ENCODE data around the gene LRRTM4. TPM values are rescaled to one million over a fixed set of nuclear protein-coding genes. Genes with fewer than 3 reads are reported as not detected.

Gene LRRTM4
- polyA plus RNA-seq, 1 donor: 0.89 TPM

GRCh38 chr2:77469106-77469505 lies 53.1 kb downstream of the LRRTM4 start:
- no peak for DNase-seq

GRCh38 chr2:77459840-77460239 lies 62.3 kb downstream of the LRRTM4 start:
- DNase-seq: no peak

GRCh38 chr2:77458216-77458615 lies 64.0 kb downstream of the LRRTM4 start:
- DNase-seq: peak; percentile 8

DNA sequence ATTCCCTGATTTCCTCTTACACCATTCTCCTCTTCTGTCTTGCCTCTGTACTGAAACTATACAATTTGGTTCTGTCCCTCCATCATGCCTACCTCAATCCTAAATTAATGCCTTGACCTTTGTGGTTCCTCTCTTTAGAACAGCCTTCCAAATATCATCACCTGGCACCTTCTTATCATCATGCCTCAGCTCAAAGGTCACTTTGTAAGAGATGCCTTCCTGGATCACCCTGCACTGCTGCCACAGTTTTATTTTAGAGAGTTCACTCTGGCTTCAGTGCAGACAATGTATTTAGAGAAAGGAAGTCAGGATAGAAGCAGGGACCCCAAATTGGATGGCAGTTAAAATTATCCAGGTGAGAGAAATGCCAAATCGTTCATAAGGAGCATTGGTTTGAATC lies 64.5 kb downstream of the LRRTM4 start:
- no peak for DNase-seq

DNA sequence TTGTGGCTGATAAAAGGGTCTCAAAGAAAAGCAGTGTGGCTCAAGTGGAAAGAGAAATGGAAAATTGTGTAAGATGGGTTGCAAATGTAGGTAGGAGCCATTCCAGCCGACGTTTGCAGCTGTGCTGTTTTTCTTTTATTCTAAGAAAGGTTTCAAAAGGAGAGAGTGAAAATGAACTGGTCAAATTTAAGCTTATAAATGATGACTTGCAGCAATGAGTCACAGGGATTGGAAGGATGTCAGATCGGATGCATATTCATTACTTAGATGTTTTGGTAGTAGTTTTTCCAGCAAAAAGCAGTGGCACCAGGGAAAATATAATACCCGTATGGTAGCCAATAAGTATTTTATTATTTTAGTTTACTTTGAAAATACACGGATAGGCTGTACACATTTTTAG lies 79.1 kb downstream of the LRRTM4 start:
- no peak for DNase-seq

GRCh38 chr2:77434880-77435279 lies 87.3 kb downstream of the LRRTM4 start:
- no peak for DNase-seq

GRCh38 chr2:77428946-77429345 lies 93.2 kb downstream of the LRRTM4 start:
- no peak for DNase-seq

DNA sequence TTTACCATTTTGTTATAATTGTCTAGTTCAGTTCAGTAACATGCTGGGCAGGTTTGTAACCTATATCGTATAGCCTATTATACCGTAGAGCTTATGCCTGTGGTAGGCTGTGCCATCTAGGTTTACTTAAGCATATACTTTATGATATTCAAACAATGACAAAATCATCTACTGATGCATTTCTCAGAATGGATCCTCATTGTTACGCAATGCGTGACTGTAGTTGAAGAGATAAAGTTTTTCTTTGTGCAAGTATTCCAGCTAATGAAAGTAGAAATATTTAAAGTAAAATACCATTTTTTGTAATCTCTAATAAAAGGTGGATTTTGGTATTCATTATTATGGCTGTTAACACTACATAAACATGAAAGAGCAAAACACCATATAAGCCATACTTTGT lies 100.2 kb downstream of the LRRTM4 start:
- no peak for DNase-seq

- no peak for DNase-seq
Measured at GRCh38 chr2:77418537-77418936, 103.6 kb downstream of the LRRTM4 start.

- no peak for DNase-seq
Measured at GRCh38 chr2:77404189-77404588, 118.0 kb downstream of the LRRTM4 start.

GRCh38 chr2:77398970-77399600 lies 123.1 kb downstream of the LRRTM4 start:
- no peak for DNase-seq

DNA sequence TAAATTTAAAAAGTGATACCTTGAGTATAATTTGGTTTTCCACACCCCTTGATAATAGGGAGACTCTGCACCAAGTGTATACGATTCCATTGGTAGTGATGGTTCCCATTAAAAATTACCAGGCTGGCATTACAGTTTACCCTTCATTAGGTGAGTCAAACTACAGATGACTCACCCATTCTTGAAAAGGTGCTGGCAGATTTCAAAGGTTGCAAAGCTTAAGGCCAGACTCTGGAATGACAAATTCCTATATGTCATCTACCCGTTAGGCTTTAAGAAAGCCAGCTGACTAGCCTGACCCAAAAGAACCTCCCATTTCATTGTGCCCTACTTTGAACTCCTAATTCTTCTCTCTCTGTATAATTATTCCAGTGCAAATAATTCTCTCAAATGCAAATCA lies 124.4 kb downstream of the LRRTM4 start:
- no peak for DNase-seq

DNA sequence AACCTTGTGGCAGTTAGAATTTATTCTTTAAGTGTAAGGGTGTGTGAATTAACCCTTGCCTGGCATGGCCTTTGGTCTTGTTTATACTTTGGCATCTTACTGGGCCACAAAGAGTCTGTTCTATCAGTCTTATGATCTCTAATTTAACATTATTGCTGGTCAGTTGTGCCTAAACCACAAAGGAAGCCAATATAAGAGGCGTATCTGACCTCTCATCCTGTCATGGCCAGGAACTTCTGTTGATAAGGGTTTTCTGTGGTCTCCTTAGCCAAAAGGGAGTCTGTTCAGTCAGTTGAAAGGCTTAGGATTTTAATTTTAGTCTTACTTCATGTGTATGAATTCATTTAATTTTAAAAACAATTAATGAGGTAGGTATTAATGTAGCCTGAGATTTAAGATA lies 127.2 kb downstream of the LRRTM4 start:
- no peak for DNase-seq

DNA sequence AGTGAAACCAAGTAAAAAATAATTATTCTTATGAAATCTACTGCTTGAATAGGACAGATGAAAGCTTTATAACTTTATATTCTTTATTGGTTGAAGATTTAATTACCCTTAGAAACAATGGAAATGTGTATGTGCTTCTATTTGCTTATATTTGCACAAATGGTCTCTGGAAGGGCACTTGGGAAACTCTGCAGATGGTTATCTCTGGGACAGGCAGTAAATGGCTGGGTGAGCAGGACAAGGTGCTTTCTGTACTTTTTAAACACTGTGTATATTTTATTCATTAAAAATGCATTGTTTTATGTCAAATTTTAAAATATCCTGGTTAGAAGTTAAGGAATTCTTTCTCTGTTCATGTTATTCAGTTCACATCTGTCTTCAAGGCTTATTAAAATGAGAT lies 131.1 kb downstream of the LRRTM4 start:
- no peak for DNase-seq

DNA sequence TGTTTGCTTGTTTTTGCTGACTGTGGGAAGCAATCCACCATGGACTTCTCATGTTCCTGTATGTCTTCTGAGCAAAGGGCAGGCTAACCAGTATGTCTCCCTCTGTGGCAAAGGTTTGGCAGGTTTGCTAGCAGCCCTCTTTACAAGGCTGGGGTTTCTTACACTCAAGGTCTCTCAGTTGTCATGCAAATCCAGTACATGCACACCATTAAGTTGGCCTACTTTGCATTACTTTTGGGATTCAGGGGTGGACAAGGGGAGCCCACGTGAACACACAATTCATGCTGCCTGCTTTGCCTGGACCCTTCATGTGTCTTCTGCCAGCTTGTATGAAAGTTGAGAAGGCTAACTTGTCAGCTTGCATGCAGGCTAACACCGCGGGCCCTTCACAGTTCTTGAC lies 134.9 kb downstream of the LRRTM4 start:
- DNase-seq: no peak

- no peak for DNase-seq
Measured at GRCh38 chr2:77372636-77373035, 149.5 kb downstream of the LRRTM4 start.

DNA sequence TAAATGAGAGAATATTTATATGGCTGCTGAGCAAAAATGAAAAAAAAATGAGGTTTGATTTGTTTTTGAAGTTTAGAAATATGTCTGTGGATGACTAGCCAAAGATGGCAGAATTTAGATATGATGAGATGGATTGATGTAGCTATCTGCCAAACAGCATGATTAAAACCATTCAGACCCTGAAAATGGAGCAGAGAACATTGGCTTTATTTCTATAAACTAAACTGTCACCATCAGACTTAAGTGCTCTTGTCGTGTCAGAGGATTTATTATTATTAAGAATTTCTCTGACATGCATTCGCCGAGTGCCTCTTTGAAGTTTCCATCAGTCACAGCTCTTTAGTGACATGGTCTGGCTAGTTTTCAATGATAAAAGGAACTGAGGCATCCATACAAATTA lies 151.7 kb downstream of the LRRTM4 start:
- DNase-seq: no peak

GRCh38 chr2:77363277-77363676 lies 158.9 kb downstream of the LRRTM4 start:
- no peak for DNase-seq

DNA sequence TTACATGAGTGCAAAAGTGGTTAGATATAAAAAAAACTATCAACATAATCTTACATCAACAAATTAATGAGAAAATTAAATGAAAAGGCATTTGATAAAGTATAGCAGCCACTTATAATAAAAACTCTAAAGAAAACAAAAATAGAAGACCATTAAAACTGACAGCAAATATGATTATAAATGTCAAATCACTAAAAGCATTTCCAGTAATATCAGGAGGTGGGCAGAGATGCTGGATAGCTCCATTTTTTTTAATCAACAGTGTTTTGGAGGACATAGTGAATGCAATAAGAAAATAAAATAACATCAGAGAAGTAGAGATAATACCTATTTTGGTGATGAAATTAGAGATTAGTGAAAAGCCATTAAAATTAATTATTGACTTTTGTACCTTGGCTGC lies 173.4 kb downstream of the LRRTM4 start:
- DNase-seq: no peak

GRCh38 chr2:77336013-77336412 lies 186.2 kb downstream of the LRRTM4 start:
- DNase-seq: no peak

GRCh38 chr2:77328134-77328931 lies 193.8 kb downstream of the LRRTM4 start:
- DNase-seq: no peak

DNA sequence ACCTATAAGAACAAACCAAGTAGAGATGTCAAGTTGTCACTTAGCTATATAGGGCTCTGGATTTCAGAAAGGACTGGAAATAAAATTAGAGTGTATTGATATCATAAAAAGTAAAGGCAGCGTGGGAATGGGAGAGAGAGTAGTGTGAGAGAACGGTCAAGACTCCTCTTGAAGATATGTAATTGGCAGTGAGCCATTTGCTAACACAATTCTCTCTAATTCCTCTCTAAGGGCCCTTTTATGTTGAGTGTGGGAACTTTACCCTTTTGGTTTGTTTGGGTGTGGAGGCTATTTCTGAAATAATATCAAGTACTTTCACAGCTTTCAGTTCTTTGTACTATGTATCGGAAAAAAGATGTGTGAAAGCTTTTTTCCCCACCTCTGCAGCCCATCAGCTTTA lies 196.8 kb downstream of the LRRTM4 start:
- no peak for DNase-seq

DNA sequence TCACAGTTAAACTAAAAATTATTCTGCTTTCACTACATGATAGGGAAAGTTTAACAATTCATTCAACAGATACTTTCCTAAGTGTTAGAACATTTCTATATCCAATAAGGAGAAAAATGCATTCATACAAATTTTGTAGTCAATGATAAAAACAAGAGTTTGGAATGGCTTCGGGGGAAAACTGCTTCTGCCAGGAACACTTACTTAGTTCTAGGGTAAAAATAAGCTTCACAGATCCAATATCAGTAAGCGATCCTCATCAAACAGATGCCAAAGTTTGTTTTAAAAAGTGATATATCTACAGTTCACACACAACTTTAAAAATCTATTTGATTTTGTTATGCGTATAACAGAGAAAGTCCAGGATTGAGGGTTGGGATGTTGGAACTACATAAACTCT lies 199.7 kb downstream of the LRRTM4 start:
- peak; percentile 4 for DNase-seq

- DNase-seq: no peak
Measured at GRCh38 chr2:77314721-77315120, 207.5 kb downstream of the LRRTM4 start.
